NCI-H748 treated with DMSO at 0.1 percent for 48 hours (cell line): ENCODE data around the gene UBASH3A.

Source experiments
- DNase-seq: peaks from one replicate; lab custom pipeline; 2025; lab: John Stamatoyannopoulos, UW

UBASH3A gene

GRCh38 chr21:42431196-42431595, 27.5 kb downstream of the UBASH3A start:
- DNase-seq: no peak

DNA sequence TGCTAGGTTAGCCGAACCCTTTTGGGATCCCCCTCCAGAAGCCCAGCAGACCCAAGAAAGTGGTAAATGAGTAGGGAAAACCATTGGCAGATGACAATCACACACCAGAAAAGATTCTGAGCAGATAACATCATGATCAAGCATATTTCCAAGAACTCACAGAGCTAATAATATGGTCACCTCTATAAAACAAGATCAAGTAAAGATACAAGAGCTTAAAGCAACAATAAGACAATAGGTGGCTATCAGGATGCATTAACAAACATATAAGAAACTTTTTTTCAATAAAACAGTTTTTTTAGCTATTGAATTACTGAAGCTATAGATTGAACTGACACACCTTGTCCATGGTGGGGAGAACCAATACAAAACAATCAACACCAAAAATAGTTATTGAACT, 29.0 kb downstream of the UBASH3A start:
- DNase-seq: no peak

DNA sequence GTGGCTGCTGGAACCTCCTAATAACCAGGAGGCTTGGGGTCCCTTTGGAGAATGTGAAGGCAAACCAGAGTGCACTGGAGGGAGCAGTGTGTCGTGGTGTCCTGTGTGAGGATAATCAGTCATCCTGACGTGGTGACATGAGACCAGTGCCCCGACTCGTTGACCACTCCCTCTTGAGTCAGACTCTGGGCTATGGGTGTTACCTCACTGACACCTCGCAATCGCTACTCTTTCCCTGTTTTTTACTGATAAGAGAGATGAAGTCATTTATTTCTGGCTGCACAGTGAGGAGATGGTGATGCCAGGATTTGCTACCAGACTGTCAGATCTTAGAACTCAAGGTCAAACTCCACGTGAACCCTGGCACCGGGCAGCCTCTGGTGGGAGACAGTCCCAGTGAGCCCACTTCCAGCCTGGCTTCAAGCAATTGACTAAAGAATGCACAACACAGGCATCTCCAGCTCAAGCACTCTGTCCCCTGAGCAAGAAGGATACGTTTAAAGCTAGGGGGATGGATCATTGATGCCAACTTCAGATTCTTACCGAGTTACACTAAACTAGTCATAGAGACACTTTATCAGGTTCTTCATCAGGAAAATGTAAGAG, 30.3 kb downstream of the UBASH3A start:
- DNase-seq: no peak

- no peak for DNase-seq
Measured at GRCh38 chr21:42434884-42435283, 31.2 kb downstream of the UBASH3A start.

DNA sequence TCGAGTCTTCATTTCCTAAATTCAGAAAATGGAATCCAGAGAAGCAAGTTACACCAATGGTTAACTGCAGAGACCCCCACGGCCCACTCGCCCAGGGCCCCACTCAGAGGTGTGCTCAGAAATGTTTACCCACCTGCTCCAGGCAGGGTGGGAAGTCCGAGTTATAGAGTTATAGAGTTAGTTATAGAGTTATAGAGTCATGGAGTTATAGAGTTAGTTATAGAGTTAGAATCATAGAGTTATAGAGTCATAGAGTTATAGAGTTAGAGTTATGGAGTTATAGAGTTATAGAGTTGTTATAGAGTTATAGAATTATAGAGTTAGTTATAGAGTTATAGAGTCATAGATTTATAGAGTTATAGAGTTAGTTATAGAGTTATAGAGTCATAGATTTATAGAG, 31.7 kb downstream of the UBASH3A start:
- no peak for DNase-seq

DNA sequence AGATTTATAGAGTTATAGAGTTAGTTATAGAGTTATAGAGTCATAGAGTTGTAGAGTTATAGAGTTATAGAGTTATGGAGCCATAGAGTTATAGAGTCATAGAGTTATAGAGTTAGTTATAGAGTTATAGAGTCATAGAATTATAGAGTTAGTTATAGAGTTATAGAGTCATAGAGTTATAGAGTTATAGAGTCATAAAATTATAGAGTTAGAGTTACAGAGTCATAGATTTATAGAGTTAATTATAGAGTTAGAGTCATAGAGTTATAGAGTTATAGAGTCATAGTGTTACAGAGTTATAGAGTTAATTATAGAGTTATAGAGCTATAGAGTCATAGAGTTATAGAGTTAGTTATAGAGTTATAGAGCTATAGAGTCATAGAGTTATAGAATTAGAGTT, 32.1 kb downstream of the UBASH3A start:
- DNase-seq: no peak

DNA sequence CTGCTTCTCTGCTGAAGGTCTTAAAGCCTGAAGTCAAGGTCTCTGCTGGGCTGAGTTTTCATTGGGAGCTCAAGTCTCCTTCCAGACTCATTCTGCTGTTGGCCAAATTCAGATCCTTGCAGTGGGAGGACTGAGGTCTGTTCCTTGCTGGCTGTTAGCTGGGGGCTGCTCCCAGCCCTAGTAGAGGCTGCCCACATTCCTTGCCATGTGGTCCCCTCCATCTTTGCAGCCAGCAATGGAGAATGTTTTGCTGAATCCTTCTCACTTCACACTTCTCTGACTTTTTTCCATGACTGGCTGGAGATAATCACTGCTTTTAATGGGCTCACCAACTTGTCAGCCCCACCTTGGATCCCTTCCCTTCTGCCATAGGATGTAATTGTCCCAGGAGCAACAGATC, 33.2 kb downstream of the UBASH3A start:
- no peak for DNase-seq

- DNase-seq: no peak
Measured at GRCh38 chr21:42437786-42438185, 34.1 kb downstream of the UBASH3A start.

DNA sequence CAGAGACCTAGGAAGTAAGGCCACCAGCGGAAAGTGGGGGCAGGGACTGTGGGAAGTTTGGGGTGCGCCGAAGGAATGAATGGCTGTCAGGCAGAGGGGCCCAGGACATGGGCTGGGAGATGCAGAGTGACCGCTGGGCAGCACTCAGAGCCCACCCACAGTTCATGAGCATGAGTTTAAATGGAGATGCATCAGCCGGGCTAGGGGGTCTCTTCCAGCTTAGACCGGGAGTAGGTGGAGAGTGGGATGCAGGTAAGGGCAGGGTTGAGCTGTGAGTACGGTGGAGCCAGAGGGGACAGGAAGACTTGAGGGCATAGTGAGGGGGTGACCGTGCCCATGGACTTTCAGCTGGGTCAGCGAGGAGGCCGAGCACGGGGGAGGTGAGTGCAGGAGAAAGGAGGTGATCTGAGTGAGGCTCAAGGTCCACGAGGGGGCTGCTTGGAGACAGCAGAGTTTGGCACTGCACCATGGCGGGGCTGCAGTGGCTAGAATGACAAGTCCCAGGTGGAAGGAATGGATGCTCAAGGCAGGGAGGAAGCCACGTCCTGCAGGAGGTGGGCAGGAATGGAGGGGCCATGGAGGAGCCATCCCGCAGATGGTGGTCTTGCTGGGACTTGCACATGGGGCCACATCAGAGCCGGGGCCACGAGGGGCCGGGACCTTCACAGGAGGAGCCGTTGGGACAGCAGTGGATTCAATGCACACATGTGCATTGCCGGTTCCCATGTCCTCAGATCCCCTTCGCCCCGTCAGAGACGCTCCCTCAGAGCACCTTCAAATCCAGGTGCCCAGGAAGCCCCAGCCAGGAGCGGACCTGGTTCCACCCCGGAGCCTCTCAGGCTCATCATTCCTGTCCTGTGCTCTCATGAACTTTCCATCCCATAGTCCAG, 34.9 kb downstream of the UBASH3A start:
- DNase-seq: no peak

DNA sequence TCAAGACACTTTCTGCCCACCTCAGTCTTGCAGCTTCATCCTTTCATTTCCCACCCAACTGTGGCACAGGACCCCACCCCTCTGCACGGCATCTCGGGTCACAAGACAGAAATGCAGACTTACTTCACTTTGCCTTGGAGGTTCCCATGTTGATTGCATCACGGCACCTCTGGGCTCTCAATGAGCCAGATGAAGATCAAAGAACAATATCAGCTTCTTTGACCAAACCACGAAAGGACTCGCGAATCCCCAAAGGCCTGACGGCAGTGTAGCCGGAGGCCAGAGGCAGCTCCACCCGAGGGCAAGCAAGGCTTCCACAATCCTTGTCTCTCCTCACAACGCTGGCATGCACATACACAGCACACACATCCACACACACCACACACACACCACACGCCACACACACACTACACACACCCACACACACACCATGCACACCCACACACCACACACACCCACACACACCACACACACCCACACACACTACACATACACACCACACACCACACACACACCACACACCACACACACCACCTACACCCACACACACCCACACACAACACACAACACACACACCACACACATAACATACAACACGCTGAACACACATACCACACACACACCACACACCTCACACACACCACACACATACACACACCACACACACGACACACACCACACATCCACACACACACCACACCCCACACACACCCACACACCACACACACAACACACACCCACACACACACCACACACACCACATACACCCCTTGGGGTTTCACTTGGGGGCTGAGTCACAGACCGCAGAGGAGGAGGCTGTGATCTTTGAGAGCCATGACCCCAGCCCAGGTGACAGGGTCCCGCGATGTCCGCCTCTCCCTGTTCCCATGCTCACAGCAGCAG, 35.8 kb downstream of the UBASH3A start:
- no peak for DNase-seq

DNA sequence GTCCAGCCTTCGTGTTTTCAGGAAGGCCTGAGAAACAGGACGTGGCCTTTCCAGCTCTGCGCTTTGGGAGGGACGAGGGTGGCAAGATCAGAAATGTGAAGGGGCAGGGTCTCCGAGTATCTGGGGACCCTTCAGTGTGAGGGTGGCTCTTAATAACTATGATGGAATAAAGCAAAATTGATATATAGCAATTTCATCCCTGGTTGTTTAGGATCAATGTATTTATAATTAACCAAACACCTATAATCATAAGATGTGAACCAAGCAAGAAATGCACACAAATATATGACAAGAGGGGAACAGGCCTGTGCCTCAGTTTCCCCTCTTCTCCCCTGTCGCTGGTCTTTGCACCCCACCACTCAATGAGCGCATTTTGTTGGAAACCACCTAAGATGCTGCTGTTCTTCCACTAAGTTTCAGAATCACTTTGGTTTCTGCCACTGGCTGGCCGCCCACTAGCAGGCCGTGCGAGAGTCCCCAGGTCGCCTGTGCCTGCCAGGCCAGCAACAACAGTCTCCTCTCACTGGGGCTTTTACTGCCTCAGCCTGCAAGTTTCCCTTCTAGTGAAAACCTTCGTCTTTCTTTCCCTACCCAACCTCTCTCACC, 36.6 kb downstream of the UBASH3A start:
- DNase-seq: no peak

GRCh38 chr21:42441963-42442362, 38.3 kb downstream of the UBASH3A start:
- DNase-seq: no peak

GRCh38 chr21:42443181-42443785, 39.6 kb downstream of the UBASH3A start:
- no peak for DNase-seq

- DNase-seq: no peak
Measured at GRCh38 chr21:42443876-42444744, 40.4 kb downstream of the UBASH3A start.

GRCh38 chr21:42444745-42445059, 41.0 kb downstream of the UBASH3A start:
- no peak for DNase-seq

DNA sequence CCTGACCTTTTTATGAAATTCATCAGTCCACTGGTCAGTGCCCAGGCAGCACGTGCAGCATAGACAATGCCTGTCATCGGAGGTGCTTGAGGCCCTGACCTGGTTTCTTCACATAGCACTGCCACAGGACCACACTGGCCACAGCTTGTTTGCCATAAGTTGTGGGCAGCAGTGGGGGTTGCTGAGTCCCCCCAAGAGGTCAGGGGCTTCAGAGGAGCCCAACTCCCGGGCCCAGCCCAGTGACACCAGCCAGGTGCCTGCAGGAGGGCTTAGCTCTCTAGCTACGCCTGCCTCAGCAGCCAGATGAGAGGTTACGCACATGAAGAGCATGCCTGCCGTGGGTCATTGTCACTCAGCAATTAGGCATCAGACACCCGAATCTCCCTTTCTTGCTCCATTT, 41.6 kb downstream of the UBASH3A start:
- DNase-seq: no peak

DNA sequence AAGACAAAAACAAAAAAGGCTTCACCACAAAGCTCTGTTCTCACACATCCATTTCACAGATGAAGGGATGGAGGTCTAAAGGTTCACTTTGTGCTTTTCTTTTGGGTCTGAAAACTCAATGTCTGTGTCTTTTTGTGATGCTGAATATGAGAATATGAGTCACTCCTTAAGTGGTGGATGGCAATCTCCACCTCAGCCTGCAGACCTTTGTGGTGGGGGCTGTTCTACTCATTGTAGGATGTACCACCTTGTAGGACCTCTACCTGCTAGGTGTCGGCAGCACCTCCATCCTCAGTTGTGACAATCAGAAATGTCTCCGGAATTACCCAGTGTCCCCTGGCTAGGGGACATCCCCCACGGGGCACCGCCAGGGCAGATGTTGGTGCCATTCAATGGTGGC, 42.8 kb downstream of the UBASH3A start:
- no peak for DNase-seq

DNA sequence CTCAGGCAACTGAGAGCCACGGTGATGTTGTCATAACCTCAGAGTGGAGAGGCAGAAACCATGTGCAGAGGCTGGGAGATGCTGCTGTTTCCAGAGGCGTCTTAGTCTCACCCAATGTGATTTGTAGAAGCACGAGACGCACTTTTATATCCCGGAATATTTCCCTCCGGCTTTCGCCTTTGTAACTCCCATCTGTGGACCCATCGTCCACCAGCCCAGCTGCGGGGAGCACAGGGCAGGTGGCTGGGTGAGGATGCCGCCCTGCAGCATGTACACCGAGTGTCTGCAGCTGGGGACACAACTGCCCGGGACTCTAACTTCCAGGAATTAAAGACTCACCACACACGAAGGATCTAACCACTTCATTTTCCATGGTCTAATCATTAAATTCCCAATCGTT, 43.5 kb downstream of the UBASH3A start:
- no peak for DNase-seq

GRCh38 chr21:42447732-42448131, 44.0 kb downstream of the UBASH3A start:
- DNase-seq: no peak

DNA sequence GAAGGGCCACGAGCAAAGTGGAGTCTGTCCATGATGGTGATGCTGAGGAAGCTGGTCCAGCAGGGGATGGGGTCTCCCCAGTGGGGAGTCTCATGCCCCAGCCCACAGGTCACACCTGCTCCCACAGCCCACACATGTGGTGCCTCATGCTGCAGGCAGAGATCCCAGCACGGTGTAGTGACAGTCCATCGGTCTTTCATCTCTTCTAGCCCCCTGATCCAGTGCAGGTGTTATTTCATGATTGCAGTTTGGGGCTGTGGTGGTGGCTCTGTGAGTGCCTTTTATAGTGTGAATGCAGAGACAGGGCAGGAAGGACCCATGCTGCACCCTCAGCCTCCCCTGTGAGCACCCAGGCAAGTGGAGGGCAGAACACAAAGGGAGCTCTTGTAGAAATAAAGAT, 45.0 kb downstream of the UBASH3A start:
- DNase-seq: no peak

GRCh38 chr21:42451941-42452340, 48.2 kb downstream of the UBASH3A start:
- DNase-seq: no peak
